ENCODE measurements around the gene GAL3ST1.
"Not testable (repeated sequence)": the region's sequence is repeated elsewhere in the genome, so short reads cannot be mapped to it uniquely, and the experiment has no call there.

Gene GAL3ST1

DNA sequence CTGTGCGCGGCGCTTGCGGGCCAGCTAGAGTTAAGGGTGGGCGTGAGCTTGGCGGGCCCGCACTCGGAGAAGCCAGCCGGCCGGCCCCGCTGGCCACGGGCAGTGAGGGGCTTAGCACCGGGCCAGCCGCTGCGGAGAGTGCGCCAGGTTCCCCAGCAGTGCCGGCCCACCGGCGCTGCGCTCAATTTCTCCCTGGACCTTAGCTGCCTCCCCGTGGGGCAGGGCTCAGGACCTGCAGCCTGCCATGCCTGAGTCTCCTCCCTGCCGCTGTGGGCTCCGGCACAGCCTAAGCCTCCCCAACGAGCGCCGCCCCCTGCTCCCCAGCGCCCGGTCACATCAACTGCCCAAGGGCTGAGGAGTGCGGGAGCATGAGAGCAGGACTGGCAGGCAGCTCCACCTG lies 22.4 kb upstream of the GAL3ST1 start:
- H3K36me3 ChIP-seq (ENCODE audit: control insufficient read depth, insufficient read depth, low read length), result no peaks in the 10 kb centered on the region
- peaks cover 15% of the 10 kb centered on the region for H3K27me3 ChIP-seq (ENCODE audit: control insufficient read depth, insufficient read depth, low read length, poor library complexity, severe bottlenecking)
- no peaks in the 10 kb centered on the region for H3K4me1 ChIP-seq (ENCODE audit: control insufficient read depth, insufficient read depth, low read length)
- no peaks in the 10 kb centered on the region for H3K9me3 ChIP-seq (ENCODE audit: control insufficient read depth, low read length)
- H3K27ac ChIP-seq (ENCODE audit: insufficient read depth, low read depth, low read length, poor library complexity, severe bottlenecking), result no peak overlapping the region
- WGBS, 2 experiments, result 94 to 95% methylated on average over 29 of the region's 29 CpGs
- H3K4me3 ChIP-seq (ENCODE audit: insufficient read depth, low read depth, low read length), result no peak overlapping the region

DNA sequence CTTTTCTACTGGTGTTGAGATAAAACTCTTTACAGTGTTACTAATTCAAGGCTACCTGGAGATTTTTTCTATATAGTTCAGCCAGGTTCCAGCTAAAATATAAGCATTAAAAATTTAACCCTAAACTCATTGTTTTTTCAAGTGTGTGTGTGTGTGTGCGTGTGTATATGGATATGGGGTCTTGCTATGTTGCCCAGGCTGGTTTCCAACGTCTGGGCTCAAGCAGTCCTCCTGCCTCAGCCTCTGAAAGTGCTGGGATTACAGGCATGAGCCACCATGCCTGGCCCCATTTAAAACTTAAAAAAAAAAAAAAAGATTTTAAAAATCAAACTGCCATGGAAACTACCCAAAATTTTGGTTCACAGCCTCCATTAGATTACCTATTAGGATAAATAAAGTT lies 21.7 kb upstream of the GAL3ST1 start:
- no peak overlapping the region for H3K4me3 ChIP-seq (ENCODE audit: insufficient read depth, low read depth, low read length)
- H3K36me3 ChIP-seq (ENCODE audit: control insufficient read depth, insufficient read depth, low read length), result no peaks in the 10 kb centered on the region
- no peaks in the 10 kb centered on the region for H3K9me3 ChIP-seq (ENCODE audit: control insufficient read depth, low read length)
- no peaks in the 10 kb centered on the region for H3K4me1 ChIP-seq (ENCODE audit: control insufficient read depth, insufficient read depth, low read length)
- H3K27me3 ChIP-seq (ENCODE audit: control insufficient read depth, insufficient read depth, low read length, poor library complexity, severe bottlenecking), result peaks cover 15% of the 10 kb centered on the region
- no peak overlapping the region for H3K27ac ChIP-seq (ENCODE audit: insufficient read depth, low read depth, low read length, poor library complexity, severe bottlenecking)
- 78 to 84% methylated on average over 2 of the region's 2 CpGs for WGBS, 2 experiments

DNA sequence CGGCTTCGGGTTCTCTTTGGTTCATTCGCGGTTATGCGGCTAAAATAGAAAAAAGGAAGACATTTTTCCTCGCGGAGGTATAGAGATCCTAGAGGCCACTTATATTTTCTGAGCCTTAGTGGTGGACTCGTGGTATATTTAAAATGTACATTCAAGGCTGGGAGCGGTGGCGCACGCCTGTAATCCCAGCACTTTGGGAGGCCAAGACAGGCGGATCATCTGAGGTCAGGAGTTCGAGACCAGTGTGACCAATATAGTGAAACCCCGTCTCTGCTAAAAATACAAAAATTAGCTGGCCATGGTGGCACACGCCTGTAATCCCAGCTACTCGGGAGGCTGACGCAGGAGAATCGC lies 17.9 kb upstream of the GAL3ST1 start:
- H3K27ac ChIP-seq (ENCODE audit: insufficient read depth, low read depth, low read length, poor library complexity, severe bottlenecking); H3K9me3 ChIP-seq (ENCODE audit: control insufficient read depth, low read length); H3K4me1 ChIP-seq (ENCODE audit: control insufficient read depth, insufficient read depth, low read length); H3K4me3 ChIP-seq (ENCODE audit: insufficient read depth, low read depth, low read length): not testable (repeated sequence)
- 51 to 53% methylated on average over 18 of the region's 18 CpGs for WGBS, 2 experiments
- Histone ChIP-seq H3K27me3 (ENCODE audit: control insufficient read depth, insufficient read depth, low read length, poor library complexity, severe bottlenecking) (peaks cover 15% of the 10 kb centered on the region), H3K36me3 (ENCODE audit: control insufficient read depth, insufficient read depth, low read length) (peaks cover 10% of the 10 kb centered on the region)

DNA sequence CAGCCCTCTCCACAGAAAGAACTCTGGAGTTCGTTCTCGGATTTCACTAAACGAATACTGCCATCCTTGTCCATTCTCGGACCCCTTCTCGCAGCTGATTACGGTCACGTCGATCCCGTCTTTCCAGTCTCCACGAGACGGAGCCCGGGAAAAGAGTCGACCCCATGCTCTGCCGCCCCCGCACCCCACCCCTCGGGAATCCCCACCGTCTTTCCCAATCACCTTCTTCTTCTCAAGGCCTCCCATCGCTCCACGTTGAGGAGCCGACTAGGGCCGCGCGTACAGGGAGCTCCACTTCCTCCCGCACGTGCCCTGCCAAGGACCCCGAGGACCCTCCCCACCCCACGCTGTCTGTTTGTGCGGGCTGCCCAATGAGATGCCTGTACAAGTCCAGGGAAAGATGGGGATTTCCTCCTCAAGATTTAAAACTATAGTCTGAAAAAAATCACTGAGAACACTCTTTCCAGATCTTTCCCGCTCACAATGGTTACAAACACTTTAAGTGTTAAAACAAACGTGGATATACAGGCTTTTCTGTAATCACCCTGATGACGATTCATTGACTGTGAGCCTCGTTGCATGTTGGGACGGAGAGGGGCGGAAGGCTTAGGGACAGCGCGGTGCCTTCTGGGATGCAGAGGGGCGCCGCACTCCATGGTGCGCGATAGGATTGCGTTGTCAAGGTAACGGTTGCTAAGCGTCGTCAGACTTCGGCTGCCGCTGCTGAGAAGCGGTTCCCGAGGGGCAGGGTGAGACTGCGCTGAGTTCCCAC lies 17.3 kb upstream of the GAL3ST1 start, which contains the start of gene PES1:
Gene PES1, minus strand, starts transcription at position 323 of the 772 bp plus-strand sequence. Its CDS starts 77 bp downstream, at position 246.
- Histone ChIP-seq H3K4me1 (ENCODE audit: control insufficient read depth, insufficient read depth, low read length) (peaks cover 7% of the 10 kb centered on the region), H3K27me3 (ENCODE audit: control insufficient read depth, insufficient read depth, low read length, poor library complexity, severe bottlenecking) (peaks cover 15% of the 10 kb centered on the region), H3K27ac (ENCODE audit: insufficient read depth, low read depth, low read length, poor library complexity, severe bottlenecking) (peak within 1 kb of the TSS; percentile 80), H3K4me3 (ENCODE audit: insufficient read depth, low read depth, low read length) (peak within 1 kb of the TSS; percentile 98), H3K36me3 (ENCODE audit: control insufficient read depth, insufficient read depth, low read length) (peaks cover 16% of the 10 kb centered on the region), H3K9me3 (ENCODE audit: control insufficient read depth, low read length) (no peaks in the 10 kb centered on the region)
- WGBS, 2 experiments, result 0 to 1% methylated on average over 49 of the region's 49 CpGs

- H3K27me3 ChIP-seq (ENCODE audit: control insufficient read depth, insufficient read depth, low read length, poor library complexity, severe bottlenecking), result peaks cover 15% of the 10 kb centered on the region
- H3K4me3 ChIP-seq (ENCODE audit: insufficient read depth, low read depth, low read length), result peak overlapping the region; percentile 98
- peaks cover 22% of the 10 kb centered on the region for H3K36me3 ChIP-seq (ENCODE audit: control insufficient read depth, insufficient read depth, low read length)
- H3K4me1 ChIP-seq (ENCODE audit: control insufficient read depth, insufficient read depth, low read length), result peaks cover 7% of the 10 kb centered on the region
- WGBS, 2 experiments, result 7 to 8% methylated on average over 14 of the region's 14 CpGs
- no peaks in the 10 kb centered on the region for H3K9me3 ChIP-seq (ENCODE audit: control insufficient read depth, low read length)
- H3K27ac ChIP-seq (ENCODE audit: insufficient read depth, low read depth, low read length, poor library complexity, severe bottlenecking), result no peak overlapping the region
Observed at GRCh38 chr22:30591191-30591587, 16.7 kb upstream of the GAL3ST1 start.

GRCh38 chr22:30586414-30586813 lies 11.9 kb upstream of the GAL3ST1 start:
- Histone ChIP-seq H3K4me3 (ENCODE audit: insufficient read depth, low read depth, low read length) (no peak overlapping the region), H3K9me3 (ENCODE audit: control insufficient read depth, low read length) (no peaks in the 10 kb centered on the region), H3K36me3 (ENCODE audit: control insufficient read depth, insufficient read depth, low read length) (peaks cover 41% of the 10 kb centered on the region), H3K27ac (ENCODE audit: insufficient read depth, low read depth, low read length, poor library complexity, severe bottlenecking) (no peak overlapping the region), H3K27me3 (ENCODE audit: control insufficient read depth, insufficient read depth, low read length, poor library complexity, severe bottlenecking) (no peaks in the 10 kb centered on the region), H3K4me1 (ENCODE audit: control insufficient read depth, insufficient read depth, low read length) (peaks cover 7% of the 10 kb centered on the region)
- WGBS, 2 experiments, result 91 to 98% methylated on average over 8 of the region's 8 CpGs

GRCh38 chr22:30584441-30584840 lies 10.0 kb upstream of the GAL3ST1 start:
- 95% methylated on average over 15 of the region's 15 CpGs for WGBS, 2 experiments
- Histone ChIP-seq H3K4me3 (ENCODE audit: insufficient read depth, low read depth, low read length) (no peak overlapping the region), H3K36me3 (ENCODE audit: control insufficient read depth, insufficient read depth, low read length) (peaks cover 53% of the 10 kb centered on the region)

GRCh38 chr22:30582788-30583545 lies 8.5 kb upstream of the GAL3ST1 start:
- Histone ChIP-seq H3K4me3 (ENCODE audit: insufficient read depth, low read depth, low read length) (no peak overlapping the region), H3K9me3 (ENCODE audit: control insufficient read depth, low read length) (no peaks in the 10 kb centered on the region), H3K27ac (ENCODE audit: insufficient read depth, low read depth, low read length, poor library complexity, severe bottlenecking) (no peak overlapping the region), H3K4me1 (ENCODE audit: control insufficient read depth, insufficient read depth, low read length) (no peaks in the 10 kb centered on the region), H3K27me3 (ENCODE audit: control insufficient read depth, insufficient read depth, low read length, poor library complexity, severe bottlenecking) (no peaks in the 10 kb centered on the region), H3K36me3 (ENCODE audit: control insufficient read depth, insufficient read depth, low read length) (peaks cover 56% of the 10 kb centered on the region)
- 68 to 73% methylated on average over 13 of the region's 13 CpGs for WGBS, 2 experiments

More at GRCh38 chr22:30584441-30584840, 10.0 kb upstream of the GAL3ST1 start:
- no peak overlapping the region for H3K27ac ChIP-seq (ENCODE audit: insufficient read depth, low read depth, low read length, poor library complexity, severe bottlenecking)
- no peaks in the 10 kb centered on the region for H3K27me3 ChIP-seq (ENCODE audit: control insufficient read depth, insufficient read depth, low read length, poor library complexity, severe bottlenecking)
- no peaks in the 10 kb centered on the region for H3K9me3 ChIP-seq (ENCODE audit: control insufficient read depth, low read length)
- no peaks in the 10 kb centered on the region for H3K4me1 ChIP-seq (ENCODE audit: control insufficient read depth, insufficient read depth, low read length)

DNA sequence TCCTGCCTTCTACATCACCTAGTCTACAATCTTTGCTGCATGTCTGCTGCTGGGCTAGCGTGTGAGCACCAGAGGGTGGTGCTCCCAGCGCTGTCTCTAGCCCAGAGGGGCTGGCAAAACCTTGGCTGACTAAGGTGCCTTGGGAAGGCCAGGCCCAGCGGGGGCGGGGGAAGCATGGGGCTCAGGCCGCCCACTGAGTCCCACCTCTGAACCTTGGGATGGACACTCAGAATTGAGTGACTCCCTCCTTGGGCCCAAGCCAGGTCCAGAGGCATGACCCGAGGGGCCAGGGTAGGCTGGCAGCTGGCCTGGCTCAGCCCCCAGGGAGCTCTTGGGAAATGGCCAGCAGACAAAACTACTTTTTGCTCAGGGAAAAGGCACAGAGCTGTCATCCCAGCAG lies 7.6 kb upstream of the GAL3ST1 start:
- 96% methylated on average over 6 of the region's 6 CpGs for WGBS, 2 experiments
- H3K36me3 ChIP-seq (ENCODE audit: control insufficient read depth, insufficient read depth, low read length), result peaks cover 47% of the 10 kb centered on the region
- H3K9me3 ChIP-seq (ENCODE audit: control insufficient read depth, low read length), result no peaks in the 10 kb centered on the region
- no peak overlapping the region for H3K4me3 ChIP-seq (ENCODE audit: insufficient read depth, low read depth, low read length)
- H3K27ac ChIP-seq (ENCODE audit: insufficient read depth, low read depth, low read length, poor library complexity, severe bottlenecking), result no peak overlapping the region
- H3K27me3 ChIP-seq (ENCODE audit: control insufficient read depth, insufficient read depth, low read length, poor library complexity, severe bottlenecking), result no peaks in the 10 kb centered on the region
- no peaks in the 10 kb centered on the region for H3K4me1 ChIP-seq (ENCODE audit: control insufficient read depth, insufficient read depth, low read length)

- 93 to 94% methylated on average over 6 of the region's 6 CpGs for WGBS, 2 experiments
- Histone ChIP-seq H3K4me1 (ENCODE audit: control insufficient read depth, insufficient read depth, low read length) (no peaks in the 10 kb centered on the region), H3K27ac (ENCODE audit: insufficient read depth, low read depth, low read length, poor library complexity, severe bottlenecking) (no peak overlapping the region), H3K4me3 (ENCODE audit: insufficient read depth, low read depth, low read length) (no peak overlapping the region), H3K27me3 (ENCODE audit: control insufficient read depth, insufficient read depth, low read length, poor library complexity, severe bottlenecking) (no peaks in the 10 kb centered on the region), H3K9me3 (ENCODE audit: control insufficient read depth, low read length) (no peaks in the 10 kb centered on the region), H3K36me3 (ENCODE audit: control insufficient read depth, insufficient read depth, low read length) (peaks cover 46% of the 10 kb centered on the region)
Observed at GRCh38 chr22:30580896-30581295, 6.4 kb upstream of the GAL3ST1 start.

All from ectodermal cell (in vitro differentiated cells).